GM19023 (cell line): Measurements from ENCODE around the gene PREX1.
A peak's percentile ranks its signal among the peaks of the same experiment; 100 is the strongest.
"Not testable (repeated sequence)": the region's sequence is repeated elsewhere in the genome, so short reads cannot be mapped to it uniquely, and the experiment has no call there.

ENCODE experiments used
- ATAC-seq: cut with Tn5 transposase; IDR thresholded peaks from one replicate; pipeline ENCODE4 v1.9.1; 2021; ENCODE audit warnings: mild to moderate bottlenecking, moderate library complexity; ENCODE audit not compliant: unreplicated experiment

Gene PREX1

GRCh38 chr20:48826480-48826879, 1.3 kb downstream of the PREX1 start:
- not testable (repeated sequence) for ATAC-seq

DNA sequence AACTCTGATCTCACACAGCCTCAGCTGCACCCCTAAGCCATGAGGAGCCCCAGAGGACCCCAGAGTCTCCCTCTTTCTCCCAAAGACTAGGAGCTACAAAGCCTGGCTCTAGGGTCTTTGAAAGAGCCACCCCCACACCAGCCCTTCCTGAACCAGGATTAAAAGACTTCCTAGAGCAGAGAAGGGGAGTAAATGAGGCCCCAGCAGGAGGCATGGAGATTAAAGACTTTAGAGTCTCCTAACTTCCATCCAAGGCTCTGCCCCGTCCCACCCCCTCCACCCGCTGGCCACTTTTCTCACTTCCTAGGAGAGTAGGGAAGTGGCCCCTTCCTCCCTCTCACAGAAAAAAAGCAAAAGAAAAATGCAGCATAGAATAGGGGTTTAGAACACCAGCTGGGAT, 1.7 kb downstream of the PREX1 start:
- ATAC-seq = no peak

DNA sequence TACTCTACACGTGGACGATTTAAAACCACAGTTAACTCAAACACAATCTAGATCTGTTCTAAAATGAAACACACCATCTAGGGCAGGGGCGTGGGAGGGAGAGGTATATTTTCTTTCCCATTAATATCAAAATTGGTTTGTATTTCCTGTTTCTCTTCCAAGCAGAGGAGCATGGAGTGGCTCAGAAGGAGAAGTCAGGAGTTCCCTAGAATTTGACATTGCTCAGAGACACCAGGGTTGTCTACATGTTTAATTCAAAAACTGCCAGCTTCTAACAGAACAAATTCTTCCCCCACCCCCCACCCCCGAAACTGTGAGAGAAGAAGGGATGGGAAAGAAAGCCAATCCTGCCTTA, 2.3 kb downstream of the PREX1 start:
- ATAC-seq = no peak

DNA sequence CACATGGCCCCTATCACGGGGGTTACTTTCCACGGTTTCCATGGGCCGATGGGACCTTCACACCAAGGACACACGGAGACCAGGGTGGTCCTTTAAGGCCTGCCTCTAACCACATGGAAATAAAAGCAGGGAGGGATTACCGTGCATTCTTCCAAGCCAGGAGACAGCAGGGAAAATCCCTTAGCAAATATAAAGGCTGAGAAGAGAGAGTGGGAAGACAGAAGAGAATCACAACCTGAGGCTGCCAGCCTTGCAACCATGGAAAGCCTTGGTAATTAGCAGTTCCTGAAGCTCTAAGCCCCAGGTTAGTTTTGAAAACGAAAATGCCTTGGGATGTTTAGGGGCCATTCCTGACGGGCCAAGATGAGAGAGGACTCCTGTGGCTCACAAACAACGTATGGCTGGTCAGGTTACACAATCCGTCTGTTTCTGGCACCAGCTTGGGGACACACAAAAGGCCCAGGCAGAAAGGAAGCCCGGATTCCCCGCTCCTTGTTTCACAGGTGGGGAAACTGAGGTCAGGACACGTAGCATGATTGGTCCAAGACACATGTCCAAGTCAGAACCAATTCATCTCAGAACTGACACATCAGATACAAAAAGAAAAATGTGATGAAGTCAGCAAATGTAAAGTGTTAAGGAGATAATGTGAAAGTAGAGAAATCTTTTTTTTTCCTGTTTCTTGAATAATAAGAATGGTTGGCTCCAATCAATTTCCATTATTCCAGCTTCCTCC, 2.8 kb downstream of the PREX1 start:
- no peak for ATAC-seq

GRCh38 chr20:48823960-48824498, 3.8 kb downstream of the PREX1 start:
- ATAC-seq = peak; percentile 39

DNA sequence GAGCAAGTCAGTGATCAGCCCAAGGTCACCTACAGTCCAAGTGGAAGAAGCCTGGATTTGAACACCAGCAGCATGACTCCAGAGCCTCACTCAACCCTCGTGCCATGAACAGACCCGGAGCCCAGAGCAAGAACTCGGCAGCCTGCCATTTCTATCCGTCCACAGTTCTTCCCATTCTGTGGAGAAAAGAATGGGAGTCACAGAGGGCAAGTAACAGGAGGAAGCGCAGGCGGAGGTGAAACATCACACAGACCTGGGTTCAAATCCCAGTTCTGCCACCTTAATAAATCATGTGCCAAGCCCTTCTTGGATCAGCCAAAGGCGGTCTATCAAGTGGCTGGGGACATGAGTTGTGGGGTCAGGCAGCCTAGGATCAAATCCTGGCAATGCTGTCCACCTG, 4.3 kb downstream of the PREX1 start:
- no peak for ATAC-seq

DNA sequence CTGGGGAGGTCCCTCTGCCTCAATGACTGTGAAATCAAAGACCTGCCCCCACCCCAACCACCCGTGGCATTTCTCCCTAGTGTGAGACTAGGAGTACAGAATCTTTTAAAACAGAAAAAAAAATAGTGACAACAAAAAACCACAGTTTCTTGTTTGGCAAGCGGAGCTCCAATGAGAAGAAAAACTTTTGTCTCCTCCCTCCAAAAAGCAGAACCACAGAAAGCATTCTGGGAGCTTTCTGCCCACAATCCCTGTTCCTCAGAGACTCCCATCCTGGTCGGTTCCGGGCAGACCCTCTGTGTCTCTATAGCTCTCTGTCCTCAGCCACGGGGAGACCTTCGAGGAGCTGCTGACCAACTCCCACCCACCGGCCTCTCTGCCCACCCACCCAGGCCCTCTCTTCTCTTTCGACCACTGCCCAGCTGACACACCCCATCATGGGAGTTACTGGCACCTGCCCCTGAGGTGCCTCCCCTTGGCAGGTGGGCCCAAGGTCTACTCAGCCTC, 4.9 kb downstream of the PREX1 start:
- no peak for ATAC-seq

- no peak for ATAC-seq
These were observed 5.6 kb downstream of the PREX1 start for GRCh38 chr20:48822178-48822577.

- ATAC-seq = no peak
These were observed 6.4 kb downstream of the PREX1 start for GRCh38 chr20:48821261-48821920.

DNA sequence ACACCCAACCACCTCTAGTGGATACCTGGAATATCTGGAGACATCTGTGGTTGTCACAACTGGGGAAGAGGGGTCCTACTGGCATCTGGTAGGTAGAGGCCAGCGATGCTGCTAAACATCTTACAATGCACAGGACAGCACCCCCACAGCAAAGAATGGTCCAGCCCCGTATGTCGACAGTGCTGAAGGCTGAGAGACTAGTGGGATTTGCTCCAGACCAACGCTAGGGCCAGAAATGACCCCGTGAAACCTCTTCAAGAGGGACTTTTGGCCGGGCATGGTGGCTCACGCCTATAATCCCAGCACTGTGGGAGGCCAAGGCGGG, 7.2 kb downstream of the PREX1 start:
- ATAC-seq = no peak

DNA sequence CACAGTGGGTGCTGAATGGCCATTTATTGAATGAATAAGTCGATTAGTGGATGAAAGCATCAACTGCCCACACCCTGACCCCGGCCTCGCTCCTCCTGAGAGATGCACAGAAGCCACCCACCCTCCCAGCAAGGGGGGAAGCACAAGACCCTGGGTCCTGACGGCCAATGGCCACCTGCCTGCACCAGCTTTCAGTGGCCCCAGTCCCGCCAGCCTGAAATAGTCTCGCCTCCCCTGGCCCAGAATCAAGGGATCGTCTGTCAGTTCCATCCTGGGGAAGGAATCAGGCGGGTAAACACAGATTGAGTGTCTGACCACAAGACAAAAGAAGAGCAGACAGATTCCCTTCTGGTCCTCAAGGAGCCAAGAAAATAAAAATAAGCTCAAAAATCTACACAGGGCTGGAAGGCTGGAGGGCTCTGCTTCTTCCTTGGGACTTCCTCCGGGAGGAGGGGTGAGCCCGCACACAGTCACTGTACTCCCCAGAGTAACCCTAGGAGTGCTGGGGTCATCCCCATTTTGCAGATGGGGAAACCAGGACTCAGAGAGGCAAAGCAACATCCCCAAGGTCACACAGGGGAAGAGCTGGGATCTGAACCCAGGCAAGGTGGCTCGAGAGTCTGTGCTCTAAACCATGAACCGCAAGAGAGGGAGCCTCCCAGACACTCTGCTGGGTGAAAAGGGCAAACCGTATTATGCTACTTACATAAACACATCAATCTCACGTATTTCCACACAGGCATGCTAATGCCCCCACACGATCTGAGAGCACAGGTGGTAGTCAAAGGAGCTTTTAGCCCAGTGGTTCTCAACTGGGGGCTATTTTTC, 7.8 kb downstream of the PREX1 start:
- ATAC-seq = no peak

DNA sequence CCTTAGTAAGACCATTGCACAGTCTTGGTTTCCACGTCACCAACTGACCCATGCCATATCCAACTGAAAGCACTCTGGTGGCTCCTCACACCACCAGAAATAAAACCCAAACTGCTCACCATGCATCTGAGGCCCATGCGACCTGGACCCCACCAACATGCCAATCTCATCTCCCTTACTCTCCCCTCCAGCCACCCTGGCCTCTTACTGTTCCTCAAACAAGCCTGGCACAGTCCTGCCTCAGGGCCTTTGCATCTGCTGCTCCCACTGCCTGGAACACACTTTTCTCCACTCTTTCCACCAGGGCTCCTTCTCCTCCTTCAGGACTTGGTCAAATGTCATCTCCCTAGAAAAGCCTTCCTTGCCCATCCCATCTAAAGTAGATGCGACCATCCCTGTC, 8.7 kb downstream of the PREX1 start:
- no peak for ATAC-seq

- no peak for ATAC-seq
These were observed 9.3 kb downstream of the PREX1 start for GRCh38 chr20:48818481-48818987.

GRCh38 chr20:48818031-48818370, 9.8 kb downstream of the PREX1 start:
- ATAC-seq = no peak

GRCh38 chr20:48817367-48818030, 10.3 kb downstream of the PREX1 start:
- no peak for ATAC-seq

- no peak for ATAC-seq
These were observed 11.3 kb downstream of the PREX1 start for GRCh38 chr20:48816282-48817205.

DNA sequence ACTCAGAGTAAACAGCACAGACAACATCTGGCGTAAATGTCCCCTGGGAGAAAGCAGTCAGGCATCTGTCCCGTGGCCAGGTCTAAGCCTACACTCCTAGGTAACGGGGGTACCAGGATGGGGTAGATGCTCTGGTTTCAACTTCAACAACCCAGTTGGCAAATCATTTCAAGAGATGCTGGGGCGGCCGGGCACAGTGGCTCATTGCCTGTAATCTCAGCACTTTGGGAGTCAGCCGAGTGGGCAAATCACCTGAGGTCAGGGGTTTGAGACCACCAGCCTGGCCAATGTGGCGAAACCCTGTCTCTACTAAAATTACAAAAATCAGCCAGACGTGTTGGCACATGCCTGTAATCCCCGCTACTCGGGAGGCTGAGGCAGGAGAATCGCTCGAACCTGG, 12.3 kb downstream of the PREX1 start:
- ATAC-seq = no peak

GRCh38 chr20:48814633-48815032, 13.2 kb downstream of the PREX1 start:
- no peak for ATAC-seq

DNA sequence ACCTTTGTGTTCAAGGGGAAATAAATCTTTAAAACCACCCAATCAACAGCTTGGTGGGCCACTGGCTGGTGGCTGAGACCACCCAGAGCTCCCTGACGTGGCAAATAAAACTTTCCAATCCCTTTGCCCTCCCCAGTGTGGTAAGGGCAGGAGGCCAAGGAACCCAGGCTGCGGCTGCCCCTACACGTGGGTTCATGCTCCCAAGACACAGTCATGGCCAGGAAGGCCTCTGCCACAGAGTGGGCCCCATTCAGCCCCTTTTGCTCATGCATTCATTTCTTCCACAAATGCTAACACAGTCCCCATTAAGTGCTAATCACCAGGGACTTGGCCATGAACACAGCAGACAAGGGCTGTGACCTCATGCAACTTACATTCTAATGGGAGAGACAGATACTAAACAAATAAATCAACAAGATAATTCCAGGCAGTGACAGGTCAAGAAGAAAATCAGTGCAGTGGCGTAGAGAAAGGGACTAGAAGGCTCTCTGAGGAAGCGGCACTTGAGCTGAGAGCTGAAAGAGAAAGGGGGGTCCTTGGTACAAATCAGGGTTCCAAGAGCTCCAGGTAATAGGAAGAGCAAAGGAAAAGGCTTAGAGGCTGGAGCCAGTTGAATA, 13.8 kb downstream of the PREX1 start:
- ATAC-seq = no peak

- ATAC-seq = no peak
These were observed 14.4 kb downstream of the PREX1 start for GRCh38 chr20:48813446-48813747.
